ENCODE data around the gene GPR156. TPM values are rescaled to one million over a fixed set of nuclear protein-coding genes. Genes with fewer than 3 reads are reported as not detected.
"Not testable (repeated sequence)": the region's sequence is repeated elsewhere in the genome, so short reads cannot be mapped to it uniquely, and the experiment has no call there.

GPR156 gene
- polyA plus RNA-seq, 1 donor (not counting 4 experiments of a cell fraction or from before 2014, with no cell fraction given), result 0.17 TPM

DNA sequence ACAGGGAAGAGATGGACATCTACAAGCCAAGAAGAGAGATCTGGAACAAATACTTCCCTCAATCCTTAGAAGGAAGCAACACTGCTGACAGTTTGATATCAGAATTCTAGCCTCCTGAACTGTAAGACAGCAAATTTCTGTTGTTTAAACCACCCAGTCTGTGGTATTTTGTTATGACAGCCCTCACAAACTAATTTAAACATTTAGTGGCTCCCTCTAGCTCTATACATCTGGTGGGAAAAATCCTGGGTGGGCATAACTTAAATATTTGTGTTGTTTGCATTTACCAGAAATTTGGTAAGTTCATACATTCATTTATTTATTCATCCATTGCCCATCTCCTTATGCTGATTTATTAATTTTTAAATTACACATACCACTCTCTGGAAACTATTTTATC lies 128.3 kb downstream of the GPR156 start:
- TF ChIP-seq EZH2 (IDR thresholded peaks at IDR 0.05; ENCODE audit: low read length), result no peak
- TF ChIP-seq, protein P1, sequence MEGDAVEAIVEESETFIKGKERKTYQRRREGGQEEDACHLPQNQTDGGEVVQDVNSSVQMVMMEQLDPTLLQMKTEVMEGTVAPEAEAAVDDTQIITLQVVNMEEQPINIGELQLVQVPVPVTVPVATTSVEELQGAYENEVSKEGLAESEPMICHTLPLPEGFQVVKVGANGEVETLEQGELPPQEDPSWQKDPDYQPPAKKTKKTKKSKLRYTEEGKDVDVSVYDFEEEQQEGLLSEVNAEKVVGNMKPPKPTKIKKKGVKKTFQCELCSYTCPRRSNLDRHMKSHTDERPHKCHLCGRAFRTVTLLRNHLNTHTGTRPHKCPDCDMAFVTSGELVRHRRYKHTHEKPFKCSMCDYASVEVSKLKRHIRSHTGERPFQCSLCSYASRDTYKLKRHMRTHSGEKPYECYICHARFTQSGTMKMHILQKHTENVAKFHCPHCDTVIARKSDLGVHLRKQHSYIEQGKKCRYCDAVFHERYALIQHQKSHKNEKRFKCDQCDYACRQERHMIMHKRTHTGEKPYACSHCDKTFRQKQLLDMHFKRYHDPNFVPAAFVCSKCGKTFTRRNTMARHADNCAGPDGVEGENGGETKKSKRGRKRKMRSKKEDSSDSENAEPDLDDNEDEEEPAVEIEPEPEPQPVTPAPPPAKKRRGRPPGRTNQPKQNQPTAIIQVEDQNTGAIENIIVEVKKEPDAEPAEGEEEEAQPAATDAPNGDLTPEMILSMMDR (optimal IDR thresholded peaks at IDR 0.05 in 1 of 3, IDR thresholded peaks at IDR 0.05 in 1 of 3, conservative IDR thresholded peaks at IDR 0.05 in 1 of 3; ENCODE audit: extremely low read depth in 1 of 3, insufficient read depth in 2 of 3, low read length in 3 of 3), result no peak
- Histone ChIP-seq H3K27me3 (ENCODE audit: control insufficient read depth, extremely low read depth, insufficient read depth, low read length) (no peaks in the 10 kb centered on the region), H3K36me3 (ENCODE audit: control insufficient read depth in 2 of 2, extremely low read depth in 1 of 2, insufficient read depth in 2 of 2, low read length in 2 of 2) (peaks cover 0 to 3% of the 10 kb centered on the region in 2 experiments), H3K4me1 (ENCODE audit: control insufficient read depth, extremely low read depth, insufficient read depth, low read length) (peaks cover 44% of the 10 kb centered on the region), H3K4me3 (ENCODE audit: control insufficient read depth in 2 of 3, extremely low read depth in 1 of 3, insufficient read depth in 2 of 3, low read depth in 1 of 3, low read length in 3 of 3) (no peak overlapping the region), H3K79me2 (ENCODE audit: control insufficient read depth, insufficient read depth, low read length) (no peaks in the 10 kb centered on the region), H2AFZ (ENCODE audit: control insufficient read depth, low read length) (no peak overlapping the region), H3K9me1 (ENCODE audit: control insufficient read depth, extremely low read depth, insufficient read depth, low read length) (no peaks in the 10 kb centered on the region), H3K4me2 (ENCODE audit: control insufficient read depth, extremely low read depth, insufficient read depth, low read depth, low read length) (no peak overlapping the region), H3K9me3 (ENCODE audit: control insufficient read depth, low read depth, low read length) (peaks cover 11% of the 10 kb centered on the region), H4K20me1 (ENCODE audit: control insufficient read depth, extremely low read depth, insufficient read depth, low read length) (no peaks in the 10 kb centered on the region), H3K9ac (ENCODE audit: control insufficient read depth, extremely low read depth, insufficient read depth, low read length) (no peak overlapping the region), H3K27ac (ENCODE audit: control insufficient read depth, insufficient read depth, low read length) (no peak overlapping the region)
- no peak for DNase-seq (ENCODE audit: low read depth, low spot score)
- dilution Hi-C loops (cut with MboI; ENCODE audit: extremely low pct_ligation_motif_present, low sequenced_read_pairs), result no loop called here
- no peak for FAIRE-seq

DNA sequence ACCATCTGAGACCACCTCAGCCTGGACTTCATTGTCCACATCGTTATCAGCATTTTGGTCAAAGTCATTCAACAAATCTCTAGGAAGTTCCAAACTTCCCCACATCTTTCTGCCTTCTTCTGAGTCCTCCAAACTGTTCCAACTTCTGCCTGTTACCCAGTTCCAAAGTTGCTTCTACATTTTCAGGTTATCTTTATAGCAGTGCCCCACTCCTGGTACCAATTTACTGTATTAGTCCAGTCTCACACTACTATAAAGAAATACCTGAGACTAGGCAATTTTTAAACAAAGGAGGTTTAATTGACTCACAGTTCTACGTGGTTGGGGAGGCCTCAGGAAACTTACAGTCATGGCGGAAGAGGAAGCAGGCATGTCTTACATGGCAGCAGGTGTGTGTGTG lies 129.3 kb downstream of the GPR156 start:
- H3K79me2 ChIP-seq (ENCODE audit: control insufficient read depth, insufficient read depth, low read length); H3K36me3 ChIP-seq (ENCODE audit: control insufficient read depth in 2 of 2, extremely low read depth in 1 of 2, insufficient read depth in 2 of 2, low read length in 2 of 2); H2AFZ ChIP-seq (ENCODE audit: control insufficient read depth, low read length); H3K9ac ChIP-seq (ENCODE audit: control insufficient read depth, extremely low read depth, insufficient read depth, low read length); dilution Hi-C loops (cut with MboI; ENCODE audit: extremely low pct_ligation_motif_present, low sequenced_read_pairs); H3K4me3 ChIP-seq (ENCODE audit: control insufficient read depth in 2 of 3, extremely low read depth in 1 of 3, insufficient read depth in 2 of 3, low read depth in 1 of 3, low read length in 3 of 3); H3K4me2 ChIP-seq (ENCODE audit: control insufficient read depth, extremely low read depth, insufficient read depth, low read depth, low read length); H3K27me3 ChIP-seq (ENCODE audit: control insufficient read depth, extremely low read depth, insufficient read depth, low read length); H3K27ac ChIP-seq (ENCODE audit: control insufficient read depth, insufficient read depth, low read length); H4K20me1 ChIP-seq (ENCODE audit: control insufficient read depth, extremely low read depth, insufficient read depth, low read length); DNase-seq (ENCODE audit: low read depth, low spot score); H3K9me1 ChIP-seq (ENCODE audit: control insufficient read depth, extremely low read depth, insufficient read depth, low read length); FAIRE-seq: not testable (repeated sequence)
- H3K4me1 ChIP-seq (ENCODE audit: control insufficient read depth, extremely low read depth, insufficient read depth, low read length), result peaks cover 38% of the 10 kb centered on the region
- peaks cover 11% of the 10 kb centered on the region for H3K9me3 ChIP-seq (ENCODE audit: control insufficient read depth, low read depth, low read length)

- DNase-seq (ENCODE audit: low read depth, low spot score) (no peak), FAIRE-seq (no peak)
- Histone ChIP-seq H2AFZ (ENCODE audit: control insufficient read depth, low read length) (no peak overlapping the region), H3K9me3 (ENCODE audit: control insufficient read depth, low read depth, low read length) (peaks cover 11% of the 10 kb centered on the region), H3K36me3 (ENCODE audit: control insufficient read depth in 2 of 2, extremely low read depth in 1 of 2, insufficient read depth in 2 of 2, low read length in 2 of 2) (peaks cover 0 to 3% of the 10 kb centered on the region in 2 experiments), H3K27me3 (ENCODE audit: control insufficient read depth, extremely low read depth, insufficient read depth, low read length) (no peaks in the 10 kb centered on the region), H3K9ac (ENCODE audit: control insufficient read depth, extremely low read depth, insufficient read depth, low read length) (no peak overlapping the region), H3K4me1 (ENCODE audit: control insufficient read depth, extremely low read depth, insufficient read depth, low read length) (peaks cover 33% of the 10 kb centered on the region), H3K4me3 (ENCODE audit: control insufficient read depth in 2 of 3, extremely low read depth in 1 of 3, insufficient read depth in 2 of 3, low read depth in 1 of 3, low read length in 3 of 3) (no peak overlapping the region), H4K20me1 (ENCODE audit: control insufficient read depth, extremely low read depth, insufficient read depth, low read length) (no peaks in the 10 kb centered on the region), H3K79me2 (ENCODE audit: control insufficient read depth, insufficient read depth, low read length) (no peaks in the 10 kb centered on the region), H3K27ac (ENCODE audit: control insufficient read depth, insufficient read depth, low read length) (no peak overlapping the region), H3K9me1 (ENCODE audit: control insufficient read depth, extremely low read depth, insufficient read depth, low read length) (no peaks in the 10 kb centered on the region), H3K4me2 (ENCODE audit: control insufficient read depth, extremely low read depth, insufficient read depth, low read depth, low read length) (no peak overlapping the region)
- TF ChIP-seq, protein P1 (optimal IDR thresholded peaks at IDR 0.05 in 1 of 3, IDR thresholded peaks at IDR 0.05 in 1 of 3, conservative IDR thresholded peaks at IDR 0.05 in 1 of 3; ENCODE audit: extremely low read depth in 1 of 3, insufficient read depth in 2 of 3, low read length in 3 of 3), result no peak
- no peak for TF ChIP-seq EZH2 (IDR thresholded peaks at IDR 0.05; ENCODE audit: low read length)
- dilution Hi-C loops (cut with MboI; ENCODE audit: extremely low pct_ligation_motif_present, low sequenced_read_pairs), result no loop called here
Observed at GRCh38 chr3:120155108-120155507, 129.9 kb downstream of the GPR156 start.

Measured in keratinocyte (primary cell).